GM13977 (cell line): ENCODE results near the gene HNF4A.

Experiments used
- DNase-seq: peaks from one replicate; pipeline ENCODE4 v3.0.0; 2012; ENCODE audit warnings: low spot score
- CTCF ChIP-seq: IDR thresholded peaks from 2 replicates; pipeline ENCODE4 v1.5.1; 2012; ENCODE audit warnings: mild to moderate bottlenecking, control low read depth; ENCODE audit not compliant: insufficient read depth; ENCODE audit errors: extremely low read depth, missing control alignments
- in situ Hi-C: fragments of 300-500 bp; cut with MboI; formaldehyde crosslinking; loops from one replicate; pipeline ENCODE4 v1.12.0; 2022; ENCODE audit warnings: low sequenced_read_pairs, low pct_unique_long_range_greater_than_20kb, mixed read lengths, inconsistent platforms; ENCODE audit not compliant: unreplicated experiment

HNF4A gene

GRCh38 chr20:44412402-44413144 lies 57.1 kb downstream of the HNF4A start:
- TF ChIP-seq CTCF, result no peak
- in situ Hi-C loops, result no loop called here
- no peak for DNase-seq

GRCh38 chr20:44413575-44414345 lies 58.3 kb downstream of the HNF4A start:
- no peak for TF ChIP-seq CTCF
- in situ Hi-C loops, result no loop called here
- no peak for DNase-seq

- in situ Hi-C loops, result no loop called here
- no peak for TF ChIP-seq CTCF
- no peak for DNase-seq
Measured at GRCh38 chr20:44414346-44414714, 58.8 kb downstream of the HNF4A start.

GRCh38 chr20:44414808-44415207 lies 59.3 kb downstream of the HNF4A start:
- DNase-seq, result no peak
- no peak for TF ChIP-seq CTCF
- in situ Hi-C loops, result no loop called here

- no peak for DNase-seq
- no peak for TF ChIP-seq CTCF
- in situ Hi-C loops, result no loop called here
Measured at GRCh38 chr20:44415833-44416715, 60.6 kb downstream of the HNF4A start.

GRCh38 chr20:44418069-44418905 lies 62.8 kb downstream of the HNF4A start:
- in situ Hi-C loops, result no loop called here
- DNase-seq, result no peak
- no peak for TF ChIP-seq CTCF
